Measurements from ENCODE around the gene PIK3R1.

PIK3R1 gene

DNA sequence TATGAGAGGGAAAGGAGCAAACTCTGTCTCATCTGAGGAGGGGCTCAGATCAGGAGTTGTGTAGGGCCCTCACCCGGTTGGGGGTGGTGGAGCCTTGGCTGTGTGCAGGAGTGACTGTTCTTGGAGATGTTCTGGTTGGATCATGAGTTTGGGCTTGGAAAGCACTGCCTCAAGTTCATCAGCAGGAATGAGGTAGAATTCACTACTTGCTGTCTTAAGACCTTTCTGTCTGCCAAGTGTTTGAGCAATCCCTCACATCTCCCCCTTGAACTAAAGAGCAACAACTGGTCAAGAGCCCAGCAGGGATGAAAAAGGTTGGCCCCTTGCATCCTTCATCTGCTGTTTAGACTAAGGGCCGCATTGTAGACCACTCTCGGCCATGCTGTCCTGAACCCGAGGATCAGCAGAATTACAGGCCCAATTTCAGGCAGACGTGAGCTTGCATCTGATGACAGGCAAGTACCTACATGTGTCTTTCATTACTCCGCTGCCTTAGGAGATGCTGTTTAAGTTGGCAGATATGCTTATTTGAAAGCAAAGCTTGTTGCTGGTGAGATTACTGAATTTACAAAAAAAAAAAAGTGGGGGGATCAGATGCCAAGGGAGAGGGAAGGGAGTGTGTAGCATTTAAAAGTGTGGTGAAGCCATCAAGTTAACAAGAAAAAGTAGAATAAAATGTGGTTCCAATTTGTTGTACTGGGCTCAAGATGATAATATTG is 36.4 kb downstream of the PIK3R1 start:
- peak; percentile 51 for DNase-seq (ENCODE audit: low read depth, low spot score)

DNA sequence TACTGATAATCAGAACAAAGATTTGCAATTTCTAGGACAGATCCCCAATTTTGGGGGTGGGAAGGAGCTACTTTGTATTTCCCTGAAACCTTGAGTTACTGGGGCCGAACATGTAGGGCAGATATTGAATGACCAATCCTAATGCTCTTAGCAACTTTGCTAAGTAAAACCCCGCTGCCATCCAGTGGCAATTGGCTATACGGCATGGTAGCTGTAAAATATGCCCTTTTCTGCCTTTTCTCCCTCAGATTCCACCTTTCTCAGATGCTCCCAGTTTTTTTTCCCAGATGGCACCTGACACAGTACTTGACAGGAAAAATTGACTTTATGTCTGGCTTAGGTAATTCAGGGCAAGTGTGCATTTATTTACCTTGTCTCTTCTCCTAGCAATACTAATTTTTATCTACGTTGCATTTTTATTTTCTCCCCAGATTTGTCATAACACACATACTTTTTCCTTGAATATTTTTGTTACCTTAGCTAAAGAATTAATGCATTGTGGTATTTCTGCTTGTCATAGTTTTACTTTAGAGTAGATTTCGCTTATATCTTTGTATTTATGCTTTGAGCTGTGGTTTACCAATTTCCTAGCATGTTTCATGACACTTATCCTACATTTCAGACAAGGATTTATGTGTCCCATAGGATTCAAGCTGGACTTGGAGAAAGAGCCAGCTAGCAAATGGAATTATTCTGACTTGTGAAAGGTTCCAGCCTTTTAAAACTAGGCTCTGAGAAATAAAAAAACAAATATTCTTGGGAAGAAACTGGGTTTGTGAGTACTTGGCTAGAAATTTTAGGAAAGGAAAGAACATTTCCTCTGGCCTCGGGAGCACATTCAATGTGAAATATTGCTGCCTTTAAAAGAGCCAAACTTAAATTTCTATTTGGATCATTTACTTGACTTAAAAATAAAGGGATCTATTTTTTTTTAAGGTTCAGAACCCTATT is 37.4 kb downstream of the PIK3R1 start:
- DNase-seq (ENCODE audit: low read depth, low spot score): peak; percentile 41

DNA sequence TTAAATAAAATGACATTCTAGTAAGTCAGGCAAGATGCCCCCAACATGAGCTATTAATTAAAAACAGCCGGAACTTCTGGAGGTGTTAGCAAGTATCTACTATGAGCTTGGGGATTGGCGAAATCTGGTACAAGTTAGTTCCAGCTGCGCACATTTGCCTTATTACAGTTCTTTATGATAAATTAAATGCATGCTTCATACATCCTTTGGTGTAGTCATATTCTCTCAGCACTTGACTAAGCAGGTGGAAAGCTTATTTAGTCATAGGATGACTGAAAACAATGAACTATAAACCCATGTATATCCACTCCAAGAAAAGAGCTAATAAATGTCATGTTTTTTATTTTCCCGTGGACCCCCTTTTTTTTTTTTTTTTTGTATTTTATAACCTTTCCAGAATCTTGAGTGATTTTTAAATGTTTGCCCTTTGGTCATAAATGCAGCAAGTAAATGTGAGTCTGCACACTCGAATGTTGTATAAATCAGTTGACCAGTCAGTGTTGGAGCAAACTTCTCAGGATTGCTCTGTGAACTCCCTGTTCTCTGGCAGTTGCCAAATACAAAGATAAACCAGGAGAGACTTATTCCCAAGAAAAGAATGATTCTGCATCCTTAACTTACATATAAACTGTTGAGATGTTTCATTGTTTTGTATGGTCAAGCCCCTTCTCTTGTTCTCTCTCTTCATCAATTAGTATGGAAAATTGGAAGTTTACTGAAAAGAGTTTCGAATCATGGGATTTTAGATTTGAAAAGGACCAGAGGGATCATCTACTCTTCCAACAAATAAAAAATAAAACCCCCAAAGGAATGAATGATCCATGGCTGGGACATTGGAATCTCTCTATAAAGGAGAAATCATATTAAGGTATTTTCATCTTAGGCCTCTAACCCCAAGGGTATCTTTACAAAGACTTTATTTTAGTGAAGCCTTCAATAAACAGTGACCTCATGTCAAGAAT is 38.3 kb downstream of the PIK3R1 start:
- DNase-seq (ENCODE audit: low read depth, low spot score): no peak

GRCh38 chr5:68254810-68255209 is 39.3 kb downstream of the PIK3R1 start:
- DNase-seq (ENCODE audit: low read depth, low spot score): no peak

- DNase-seq (ENCODE audit: low read depth, low spot score): no peak
These were observed 40.0 kb downstream of the PIK3R1 start for GRCh38 chr5:68255305-68256120.

GRCh38 chr5:68257210-68257609 is 41.7 kb downstream of the PIK3R1 start:
- DNase-seq (ENCODE audit: low read depth, low spot score): no peak

- no peak for DNase-seq (ENCODE audit: low read depth, low spot score)
These were observed 43.0 kb downstream of the PIK3R1 start for GRCh38 chr5:68258531-68258930.

DNA sequence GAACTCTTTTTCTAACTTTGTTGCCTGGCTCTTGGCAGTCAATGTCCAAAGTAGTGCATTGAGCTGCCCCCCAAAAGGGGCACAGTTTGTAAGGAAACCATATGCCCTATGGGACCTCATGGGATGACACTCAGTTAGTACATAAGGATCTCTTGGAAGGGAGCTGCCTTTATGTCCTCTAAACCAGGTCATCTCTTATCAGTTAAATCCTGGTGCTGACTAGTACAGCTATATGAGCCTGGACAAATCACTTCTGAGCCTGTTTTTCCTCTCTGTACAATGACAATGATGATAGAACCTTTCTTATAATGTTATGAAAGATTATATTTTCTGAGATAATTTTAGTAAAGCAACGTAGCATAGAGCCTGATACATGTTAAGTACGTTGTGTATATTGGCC is 44.1 kb downstream of the PIK3R1 start:
- no peak for DNase-seq (ENCODE audit: low read depth, low spot score)

GRCh38 chr5:68260467-68260866 is 44.9 kb downstream of the PIK3R1 start:
- no peak for DNase-seq (ENCODE audit: low read depth, low spot score)

DNA sequence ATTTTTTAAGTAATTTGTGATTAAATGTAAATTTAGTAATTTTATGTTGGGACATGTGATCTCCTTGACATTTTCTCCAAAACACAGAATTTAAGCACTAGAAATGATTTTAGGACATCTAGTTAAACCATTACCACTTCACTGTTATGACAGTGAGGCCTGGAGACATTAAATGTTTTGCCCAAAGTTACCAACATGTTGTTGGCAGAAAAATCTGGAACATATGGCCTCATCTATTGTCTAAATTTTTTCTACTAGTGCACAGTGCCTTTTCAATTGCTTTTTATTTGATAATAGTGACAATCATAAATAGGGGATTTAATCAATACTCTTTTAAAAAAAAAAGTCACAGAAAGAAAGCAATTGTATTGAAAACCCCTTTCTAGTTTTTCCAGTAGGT is 45.6 kb downstream of the PIK3R1 start:
- no peak for DNase-seq (ENCODE audit: low read depth, low spot score)

- no peak for DNase-seq (ENCODE audit: low read depth, low spot score)
These were observed 46.1 kb downstream of the PIK3R1 start for GRCh38 chr5:68261569-68262065.

DNA sequence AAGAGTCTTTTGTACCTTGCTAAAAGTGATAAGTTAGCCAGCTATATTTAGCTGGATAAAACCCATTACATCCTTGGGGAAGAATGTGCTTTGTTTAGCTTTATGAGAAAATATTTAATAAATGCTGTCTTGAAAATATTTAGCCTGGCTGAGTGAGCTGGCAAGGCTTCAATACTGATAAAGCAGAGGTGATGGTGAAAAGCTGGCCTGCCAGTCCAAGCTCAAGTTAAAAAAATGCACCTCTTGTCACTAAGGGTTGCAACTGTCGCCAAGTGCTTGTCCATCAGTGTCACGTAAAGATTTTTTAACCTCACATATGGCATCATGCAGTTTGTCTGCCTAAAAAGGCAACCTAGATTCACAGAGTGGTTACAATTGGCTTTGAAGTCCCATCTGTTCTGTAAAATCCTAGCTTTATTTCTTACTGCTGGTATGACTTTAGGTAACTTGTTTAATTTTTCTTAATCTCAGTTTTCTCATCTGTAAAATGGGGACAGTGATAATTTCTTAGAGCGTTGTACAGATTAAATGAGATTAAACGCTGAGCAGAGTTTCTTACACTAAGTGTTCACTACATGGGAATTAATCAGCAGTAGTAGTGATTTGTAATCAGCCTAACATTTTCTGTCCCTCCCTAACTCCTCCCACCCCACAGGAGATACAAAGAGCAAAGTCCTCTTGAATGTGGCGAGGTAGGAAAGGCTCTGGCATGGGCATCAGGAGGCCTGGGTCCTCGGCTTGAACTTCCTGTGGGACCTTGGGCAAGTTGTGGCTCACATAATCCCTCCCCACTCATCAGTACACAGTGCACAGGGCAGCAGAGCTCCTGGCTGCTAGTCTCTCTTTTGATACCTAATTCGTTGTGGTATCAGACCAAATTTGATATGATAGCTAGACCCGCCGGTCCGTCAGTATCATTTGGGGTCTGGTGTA is 48.7 kb downstream of the PIK3R1 start:
- no peak for DNase-seq (ENCODE audit: low read depth, low spot score)

DNA sequence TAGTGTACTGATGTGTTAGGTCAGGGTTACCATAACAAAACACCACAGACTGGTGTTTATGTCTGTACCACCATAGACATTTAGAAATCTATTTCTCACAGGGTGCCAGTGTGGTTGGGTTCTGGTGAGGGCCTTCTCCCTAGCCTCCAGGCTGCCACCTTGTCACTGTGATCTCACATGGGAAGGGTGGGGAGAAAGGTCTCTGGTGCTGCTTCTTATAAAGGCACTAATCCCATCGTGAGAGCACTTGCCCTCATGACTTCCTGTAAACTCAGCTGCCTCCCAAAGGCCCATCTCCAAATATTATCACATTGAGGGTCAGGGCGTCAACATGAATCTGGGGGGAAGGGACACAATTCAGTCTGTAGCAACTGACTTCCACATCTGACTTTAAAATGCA is 49.8 kb downstream of the PIK3R1 start:
- DNase-seq (ENCODE audit: low read depth, low spot score): no peak

- no peak for DNase-seq (ENCODE audit: low read depth, low spot score)
These were observed 50.4 kb downstream of the PIK3R1 start for GRCh38 chr5:68265822-68266395.

- DNase-seq (ENCODE audit: low read depth, low spot score): no peak
These were observed 50.9 kb downstream of the PIK3R1 start for GRCh38 chr5:68266457-68266856.

DNA sequence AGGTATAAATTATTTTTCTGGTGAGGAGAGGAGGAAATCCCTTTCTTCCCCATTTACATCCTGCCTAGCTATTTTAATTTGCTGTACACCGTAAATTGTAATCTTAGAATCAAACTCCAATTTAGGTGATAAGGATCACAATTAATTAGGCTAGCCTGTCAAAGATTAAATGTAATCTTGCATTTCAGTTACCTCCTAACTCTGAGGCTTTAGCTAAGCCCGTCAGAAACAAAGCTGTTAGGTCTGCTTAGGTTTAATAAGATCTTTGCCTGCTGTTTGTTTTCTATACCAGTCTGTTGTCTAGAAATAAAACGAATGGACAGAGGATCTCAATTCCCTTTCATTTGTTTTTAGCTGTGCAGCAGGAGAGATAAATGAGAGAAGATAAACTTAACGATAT is 51.5 kb downstream of the PIK3R1 start:
- DNase-seq (ENCODE audit: low read depth, low spot score): no peak

GRCh38 chr5:68268101-68268851 is 52.7 kb downstream of the PIK3R1 start:
- no peak for DNase-seq (ENCODE audit: low read depth, low spot score)

DNA sequence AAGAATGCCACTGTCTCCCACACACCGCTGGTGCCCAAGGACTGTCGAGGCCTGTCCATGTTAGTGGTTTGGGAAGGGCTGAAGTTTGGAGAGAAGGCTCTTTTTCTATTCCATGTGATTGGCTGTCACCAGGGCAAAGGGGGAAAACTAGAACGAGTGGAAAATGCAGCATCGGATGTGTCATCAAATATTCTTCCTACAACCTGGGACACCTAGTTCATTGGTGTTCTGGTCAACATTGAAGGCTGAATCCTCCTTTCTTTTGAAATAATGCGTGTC is 53.2 kb downstream of the PIK3R1 start:
- no peak for DNase-seq (ENCODE audit: low read depth, low spot score)

GRCh38 chr5:68269820-68270219 is 54.3 kb downstream of the PIK3R1 start:
- no peak for DNase-seq (ENCODE audit: low read depth, low spot score)

Measured in smooth muscle cell of the brain vasculature (primary cell).